ENCODE measurements around the gene NEDD4.
"Not testable (repeated sequence)": the region's sequence is repeated elsewhere in the genome, so short reads cannot be mapped to it uniquely, and the experiment has no call there.

GRCh38 chr15:56003277-56003676, 9.9 kb upstream of the NEDD4 start:
- TF ChIP-seq SIN3A (IDR thresholded peaks at IDR 0.05; ENCODE audit: borderline replicate concordance, insufficient read depth, low read depth, low read length); POLR2AphosphoS5 (IDR thresholded peaks at IDR 0.05; ENCODE audit: low read depth, low read length); REST (IDR thresholded peaks at IDR 0.05; ENCODE audit: insufficient read depth in 1 of 2, low read depth in 2 of 2, low read length in 1 of 2); TCF7L2 (IDR thresholded peaks at IDR 0.05; ENCODE audit: low read depth, low read length): not testable (repeated sequence)
- TF ChIP-seq, protein P1, sequence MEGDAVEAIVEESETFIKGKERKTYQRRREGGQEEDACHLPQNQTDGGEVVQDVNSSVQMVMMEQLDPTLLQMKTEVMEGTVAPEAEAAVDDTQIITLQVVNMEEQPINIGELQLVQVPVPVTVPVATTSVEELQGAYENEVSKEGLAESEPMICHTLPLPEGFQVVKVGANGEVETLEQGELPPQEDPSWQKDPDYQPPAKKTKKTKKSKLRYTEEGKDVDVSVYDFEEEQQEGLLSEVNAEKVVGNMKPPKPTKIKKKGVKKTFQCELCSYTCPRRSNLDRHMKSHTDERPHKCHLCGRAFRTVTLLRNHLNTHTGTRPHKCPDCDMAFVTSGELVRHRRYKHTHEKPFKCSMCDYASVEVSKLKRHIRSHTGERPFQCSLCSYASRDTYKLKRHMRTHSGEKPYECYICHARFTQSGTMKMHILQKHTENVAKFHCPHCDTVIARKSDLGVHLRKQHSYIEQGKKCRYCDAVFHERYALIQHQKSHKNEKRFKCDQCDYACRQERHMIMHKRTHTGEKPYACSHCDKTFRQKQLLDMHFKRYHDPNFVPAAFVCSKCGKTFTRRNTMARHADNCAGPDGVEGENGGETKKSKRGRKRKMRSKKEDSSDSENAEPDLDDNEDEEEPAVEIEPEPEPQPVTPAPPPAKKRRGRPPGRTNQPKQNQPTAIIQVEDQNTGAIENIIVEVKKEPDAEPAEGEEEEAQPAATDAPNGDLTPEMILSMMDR (IDR thresholded peaks at IDR 0.05) = not testable (repeated sequence)

Measured in Panc1 (cell line).